HG02840 (cell line): ENCODE results near the gene SOCS4.

Experiments used
- ATAC-seq: cut with Tn5 transposase; IDR thresholded peaks from one replicate; pipeline ENCODE4 v1.9.1; 2021; ENCODE audit warnings: mild to moderate bottlenecking, moderate library complexity, moderate number of reproducible peaks; ENCODE audit not compliant: unreplicated experiment, low FRiP score

Gene SOCS4

DNA sequence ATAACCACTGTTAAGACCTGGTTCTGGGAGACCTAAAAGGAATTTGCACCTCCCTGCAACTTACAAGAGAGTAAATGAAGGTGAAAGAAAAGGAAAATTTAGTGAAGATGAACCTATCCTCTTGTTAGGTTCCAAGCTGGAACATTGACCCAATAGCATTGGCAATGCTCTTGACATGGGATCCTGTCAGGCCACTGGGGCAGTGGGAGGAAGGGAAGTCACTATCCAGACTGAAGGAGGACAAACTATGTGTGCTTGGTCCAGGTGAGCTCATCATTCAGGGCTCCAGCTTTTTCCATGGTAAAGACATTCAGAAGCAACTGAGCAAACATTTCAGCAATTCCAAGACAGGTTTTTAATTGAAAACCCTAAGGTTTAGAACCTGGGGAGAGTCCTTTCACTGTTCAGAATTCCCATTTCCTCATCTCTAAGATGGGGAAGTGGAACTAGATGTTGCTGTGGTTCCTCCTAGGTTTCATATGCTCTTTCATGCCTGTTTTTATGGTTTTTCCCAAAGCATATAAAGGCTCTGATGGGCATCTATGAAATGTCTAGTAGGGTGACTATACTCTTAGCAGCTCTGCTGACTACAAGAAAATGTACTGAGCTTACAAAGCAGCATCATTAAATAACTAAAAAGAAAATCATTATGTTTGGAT lies 57.5 kb downstream of the SOCS4 start:
- no peak for ATAC-seq

DNA sequence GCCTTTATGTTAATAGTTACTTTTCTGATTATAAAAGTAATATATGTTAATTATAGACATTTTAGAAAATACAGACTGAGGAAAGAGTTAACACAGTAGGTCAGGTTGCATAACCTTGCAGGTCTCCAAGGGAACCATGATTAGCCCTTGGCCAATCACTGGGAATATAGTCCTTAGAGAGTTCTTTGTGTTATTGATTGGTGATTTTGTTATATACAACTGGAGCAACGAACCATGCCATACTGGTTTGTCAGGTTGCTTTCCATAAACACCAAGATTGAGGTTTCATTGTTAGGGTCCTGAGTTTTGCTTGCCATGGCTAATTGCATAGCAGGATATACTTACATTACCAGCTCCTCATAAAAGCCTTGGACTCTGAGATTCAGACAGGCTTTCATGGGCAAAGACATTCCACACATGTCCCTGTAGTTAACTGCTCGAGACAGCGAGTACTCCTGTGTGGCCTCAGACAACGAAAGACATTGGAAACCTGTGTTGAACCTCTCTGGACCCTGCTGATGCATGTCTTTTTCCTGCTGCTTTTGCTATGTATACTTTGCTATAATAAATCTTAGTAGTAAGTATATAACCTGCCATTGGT lies 58.1 kb downstream of the SOCS4 start:
- no peak for ATAC-seq

DNA sequence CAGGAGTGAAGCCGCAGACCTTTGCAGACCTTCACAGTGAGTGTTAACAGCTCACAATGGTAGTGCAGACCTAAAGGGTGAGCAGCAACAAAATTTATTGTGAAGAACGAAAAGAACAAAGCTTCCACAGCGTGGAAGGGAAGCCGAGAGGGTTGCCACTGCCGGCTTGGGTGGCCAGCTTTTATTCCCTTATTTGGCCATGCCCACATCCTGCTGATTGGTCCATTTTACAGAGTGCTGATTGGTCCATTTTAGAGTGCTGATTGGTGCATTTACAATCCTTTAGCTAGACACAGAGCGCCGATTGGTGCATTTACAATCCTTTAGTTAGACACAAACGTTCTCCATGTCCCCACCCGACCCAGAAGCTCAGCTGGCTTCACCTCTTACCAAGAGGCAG lies 59.9 kb downstream of the SOCS4 start:
- no peak for ATAC-seq

DNA sequence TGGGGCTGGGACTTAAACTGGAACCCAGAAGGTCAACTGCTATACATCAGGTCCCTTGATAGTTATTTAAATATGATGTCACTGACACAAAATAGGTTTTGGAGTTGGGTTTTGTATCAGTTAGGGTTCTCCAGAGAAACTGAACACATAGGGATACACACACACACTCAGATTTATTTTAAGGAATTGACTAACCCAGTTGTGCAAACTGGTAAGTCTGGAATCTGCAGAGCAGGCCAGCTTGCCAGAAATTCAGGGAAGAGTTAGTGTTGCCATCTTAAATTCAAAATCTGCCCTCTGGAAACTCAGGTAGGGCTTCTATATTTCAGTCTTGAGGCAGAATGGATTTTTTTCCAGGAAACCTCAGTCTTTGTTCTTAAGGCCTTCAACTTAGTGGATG lies 61.3 kb downstream of the SOCS4 start:
- ATAC-seq = no peak

DNA sequence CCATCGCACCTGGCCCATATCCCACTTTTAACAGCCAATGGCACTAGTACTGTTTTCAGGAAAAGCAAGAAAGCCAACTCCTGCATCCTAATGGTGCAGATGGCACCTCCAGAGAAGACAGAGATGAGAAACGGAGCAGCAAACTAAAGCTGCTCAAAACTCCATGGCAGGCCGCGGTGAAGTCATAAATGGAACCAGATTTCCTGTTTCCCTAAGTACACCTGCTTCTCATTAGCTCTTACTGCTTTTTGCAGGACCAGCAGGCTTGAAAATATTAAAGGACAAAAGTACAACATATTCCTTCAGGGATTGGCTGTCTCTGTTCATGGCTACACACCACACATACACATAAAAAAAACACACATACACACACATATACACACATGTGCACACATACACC lies 65.3 kb downstream of the SOCS4 start:
- no peak for ATAC-seq

DNA sequence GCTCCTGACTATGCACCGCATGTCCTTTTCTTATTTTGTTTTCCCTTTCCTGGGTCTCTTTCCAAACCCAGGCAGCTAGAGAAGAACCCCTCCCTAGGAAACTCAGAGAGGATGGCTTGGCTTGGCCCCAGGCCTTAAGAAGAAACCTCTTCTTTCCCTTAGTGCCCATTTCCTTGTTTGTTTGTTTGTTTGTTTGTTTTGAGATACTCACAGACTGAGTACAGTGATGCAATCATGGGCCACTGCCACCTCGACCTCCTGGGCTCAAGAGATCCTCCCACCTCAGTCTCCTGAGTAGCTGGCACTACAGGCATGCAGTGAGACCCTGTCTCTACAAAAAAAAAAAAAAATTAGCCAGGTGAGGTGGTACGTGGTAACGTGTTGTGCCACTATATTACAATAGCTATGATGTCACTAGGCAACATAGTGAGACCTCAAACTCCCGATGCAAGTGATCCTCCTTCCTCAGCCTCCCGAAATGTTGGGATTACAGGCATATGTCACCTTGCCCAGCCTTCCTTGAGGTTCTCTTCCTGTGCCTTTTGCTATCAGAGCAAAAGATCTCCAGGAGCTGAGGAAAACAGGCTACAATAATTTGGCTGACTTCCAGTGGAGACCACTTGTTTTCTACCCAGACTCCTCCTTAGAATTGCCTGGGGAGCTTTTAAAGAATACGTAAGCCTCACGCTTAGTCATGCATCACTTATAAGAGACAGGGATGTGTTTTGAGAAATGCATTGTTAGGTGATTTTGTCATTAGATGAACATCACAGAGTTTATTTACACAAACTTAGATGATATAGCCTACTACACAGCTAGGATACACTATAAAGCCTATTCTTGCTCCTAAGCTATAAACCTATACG lies 67.5 kb downstream of the SOCS4 start:
- ATAC-seq = no peak

DNA sequence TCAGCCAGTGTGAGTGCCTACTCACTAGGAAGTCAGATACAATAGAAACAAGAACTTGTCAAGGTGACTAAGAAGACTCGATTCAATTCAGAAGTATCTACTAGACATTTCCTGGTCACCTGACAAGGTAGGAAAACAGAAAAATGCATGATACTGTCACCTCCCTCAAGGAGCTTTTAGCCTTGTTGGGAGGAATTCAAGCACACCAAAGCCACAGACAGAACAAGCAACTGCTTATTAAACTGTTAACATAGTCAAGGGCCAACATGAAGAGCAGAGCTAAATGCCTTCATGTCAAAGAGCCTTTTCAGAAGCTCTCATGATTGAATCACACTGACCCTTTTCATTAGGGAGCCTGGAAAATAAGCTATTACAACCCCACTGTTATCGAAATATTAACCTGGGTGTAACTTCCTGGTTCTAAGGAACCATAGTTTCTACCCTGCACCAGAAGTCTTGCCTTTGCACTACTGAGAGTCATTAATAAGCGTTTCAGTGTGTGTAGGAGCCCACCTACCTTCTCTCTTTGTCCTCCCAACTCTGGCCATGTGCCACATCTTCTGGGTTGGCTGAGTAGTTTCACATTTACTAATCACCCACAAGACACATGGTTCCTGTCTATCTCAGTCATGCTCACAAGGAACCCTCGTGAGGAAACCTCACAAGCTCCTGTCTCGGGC lies 71.0 kb downstream of the SOCS4 start:
- ATAC-seq = peak; percentile 56

DNA sequence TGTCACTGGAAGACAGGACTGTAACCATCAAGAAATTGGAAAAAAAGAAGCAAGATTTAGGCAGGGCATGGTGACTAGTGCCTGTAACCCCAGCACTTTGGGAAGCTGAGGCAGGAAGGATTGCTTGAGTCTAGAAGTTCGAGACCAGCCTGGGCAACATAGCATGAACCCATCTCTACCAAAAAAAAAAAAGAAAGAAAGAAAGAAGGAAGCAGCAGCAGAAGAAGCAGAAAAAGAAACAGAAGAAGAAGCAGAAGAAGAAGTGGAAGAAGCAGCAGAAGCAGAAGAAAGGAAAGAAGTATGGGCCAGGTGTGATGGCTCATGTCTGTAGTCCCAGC lies 71.5 kb downstream of the SOCS4 start:
- no peak for ATAC-seq
